Measurements from ENCODE around the gene STON1.

Gene STON1

GRCh38 chr2:48562281-48562680, 32.3 kb downstream of the STON1 start:
- H3K9me3 ChIP-seq (ENCODE audit: control insufficient read depth, insufficient read depth, low read depth, low read length), result no peaks in the 10 kb centered on the region
- POLR2A ChIA-PET, result no interaction called here
- CTCF ChIA-PET, result no interaction called here

GRCh38 chr2:48566592-48567310, 36.8 kb downstream of the STON1 start:
- Histone ChIP-seq H3K4me3 (ENCODE audit: low read depth, low read length) (no peak overlapping the region), H3K27ac (ENCODE audit: extremely low read depth, low read depth, low read length) (no peak overlapping the region)
- CTCF ChIA-PET, result interaction anchor here (0.7 kb wide), 3 partner anchors 9 to 1099 kb away, joined by 3 to 4 read pairs (median 3); no protein-coding TSS in a partner anchor
- TF ChIP-seq KLF7 (tag by site-specific recombination; IDR thresholded peaks at IDR 0.05; ENCODE audit: borderline replicate concordance) (no peak), ZNF324 (tag by site-specific recombination; IDR thresholded peaks at IDR 0.05) (no peak), ZNF362 (tag by site-specific recombination; IDR thresholded peaks at IDR 0.05) (no peak), ZFP37 (tag by site-specific recombination; IDR thresholded peaks at IDR 0.05) (no peak), MZF1 (tag by site-specific recombination; IDR thresholded peaks at IDR 0.05; ENCODE audit: borderline replicate concordance) (no peak), GFI1B (tag by site-specific recombination; IDR thresholded peaks at IDR 0.05) (no peak), PBX3 (CRISPR knock-in tag; IDR thresholded peaks at IDR 0.05) (no peak), BCL11A (tag by site-specific recombination; IDR thresholded peaks at IDR 0.05; ENCODE audit: low read depth) (no peak), ZEB2 (tag by site-specific recombination; IDR thresholded peaks at IDR 0.05) (no peak), YY1 (tag by site-specific recombination; IDR thresholded peaks at IDR 0.05) (no peak), ZNF513 (tag by site-specific recombination; IDR thresholded peaks at IDR 0.05) (no peak), PRDM6 (tag by site-specific recombination; IDR thresholded peaks at IDR 0.05) (no peak)

More at GRCh38 chr2:48562281-48562680, 32.3 kb downstream of the STON1 start:
- no peak overlapping the region for H3K27ac ChIP-seq (ENCODE audit: extremely low read depth, low read depth, low read length)
- no peak overlapping the region for H3K4me3 ChIP-seq (ENCODE audit: low read depth, low read length)
- no peaks in the 10 kb centered on the region for H3K36me3 ChIP-seq (ENCODE audit: control insufficient read depth in 2 of 2, insufficient read depth in 1 of 2, low read length in 2 of 2)
- no peaks in the 10 kb centered on the region for H3K4me1 ChIP-seq (ENCODE audit: control insufficient read depth, insufficient read depth, low read length)
- no peak for TF ChIP-seq ZNF169 (tag by site-specific recombination; IDR thresholded peaks at IDR 0.05)
- TF ChIP-seq ZNF624 (tag by site-specific recombination; IDR thresholded peaks at IDR 0.05), result no peak
- TF ChIP-seq ZNF600 (tag by site-specific recombination; IDR thresholded peaks at IDR 0.05), result no peak
- TF ChIP-seq ZNF785 (tag by site-specific recombination; IDR thresholded peaks at IDR 0.05), result no peak
- TF ChIP-seq ZNF473 (tag by site-specific recombination; IDR thresholded peaks at IDR 0.05), result no peak
- no peak for TF ChIP-seq ZNF513 (tag by site-specific recombination; IDR thresholded peaks at IDR 0.05)
- no peak for TF ChIP-seq HOXA7 (CRISPR knock-in tag; IDR thresholded peaks at IDR 0.05; ENCODE audit: borderline replicate concordance)
- TF ChIP-seq PRDM10 (tag by site-specific recombination; IDR thresholded peaks at IDR 0.05), result no peak
- no peak for TF ChIP-seq YY1 (tag by site-specific recombination; IDR thresholded peaks at IDR 0.05)
- TF ChIP-seq ZNF292 (tag by site-specific recombination; IDR thresholded peaks at IDR 0.05; ENCODE audit: borderline replicate concordance, low read depth), result no peak
- TF ChIP-seq ZNF664 (tag by site-specific recombination; IDR thresholded peaks at IDR 0.05), result no peak

More at GRCh38 chr2:48566592-48567310, 36.8 kb downstream of the STON1 start:
- POLR2A ChIA-PET, result no interaction called here
- no peaks in the 10 kb centered on the region for H3K9me3 ChIP-seq (ENCODE audit: control insufficient read depth, insufficient read depth, low read depth, low read length)
- H3K36me3 ChIP-seq (ENCODE audit: control insufficient read depth in 2 of 2, insufficient read depth in 1 of 2, low read length in 2 of 2), result no peaks in the 10 kb centered on the region
- H3K4me1 ChIP-seq (ENCODE audit: control insufficient read depth, insufficient read depth, low read length), result no peaks in the 10 kb centered on the region

Data from HEK293 (cell line).